GM23338 (cell line): ENCODE results near the gene EIF5A. TPM values are rescaled to one million over a fixed set of nuclear protein-coding genes. Genes with fewer than 3 reads are reported as not detected.

Source experiments
- ATAC-seq: fragments of 200-7000 bp; cut with Tn5 transposase; 3 replicates; pipeline ENCODE4 v1.9.1; 2020
- DNase-seq: peaks from one replicate; pipeline ENCODE4 v3.0.0-alpha.2; 2015; ENCODE audit warnings: low spot score
- H2AFZ ChIP-seq: fragments of 200-600 bp; sonication (generic); 2 replicates; pipeline ENCODE4 v1.8.0; 2016; ENCODE audit warnings: antibody characterized with exemption, mild to moderate bottlenecking, moderate library complexity
- H3F3A ChIP-seq: fragments of 200-600 bp; sonication (generic); replicated peaks from 2 replicates; pipeline ENCODE4 v1.8.0; 2017; ENCODE audit warnings: antibody characterized with exemption, mixed run types, low read depth
- H3K27ac ChIP-seq: fragments of 200-600 bp; sonication (generic); 2 replicates; pipeline ENCODE4 v1.6.1; 2016; ENCODE audit warnings: low read depth
- H3K27me3 ChIP-seq: fragments of 200-600 bp; sonication (generic); 2 replicates; pipeline ENCODE4 v1.8.0; 2016; ENCODE audit warnings: mild to moderate bottlenecking, mixed run types, moderate library complexity; ENCODE audit not compliant: insufficient read depth
- H3K36me3 ChIP-seq: fragments of 200-600 bp; sonication (generic); 2 replicates; pipeline ENCODE4 v1.8.0; 2016; ENCODE audit warnings: mild to moderate bottlenecking; ENCODE audit not compliant: insufficient read depth
- H3K4me1 ChIP-seq: fragments of 200-600 bp; sonication (generic); 2 replicates; pipeline ENCODE4 v1.8.0; 2016; ENCODE audit warnings: mild to moderate bottlenecking, moderate library complexity; ENCODE audit not compliant: insufficient read depth
- H3K4me2 ChIP-seq: fragments of 200-600 bp; sonication (generic); 2 replicates; pipeline ENCODE4 v1.7.1; 2017; ENCODE audit warnings: mixed run types
- H3K4me3 ChIP-seq: fragments of 200-600 bp; sonication (generic); 2 replicates; pipeline ENCODE4 v1.6.1; 2016; ENCODE audit warnings: mixed run types
- H3K79me2 ChIP-seq: fragments of 200-600 bp; sonication (generic); replicated peaks from 2 replicates; pipeline ENCODE4 v1.8.0; 2017; ENCODE audit warnings: mild to moderate bottlenecking; ENCODE audit not compliant: insufficient read depth
- H3K9me2 ChIP-seq: fragments of 200-600 bp; sonication (generic); 2 replicates; pipeline ENCODE4 v1.8.0; 2017; ENCODE audit not compliant: insufficient read depth
- H4K20me1 ChIP-seq: fragments of 200-600 bp; sonication (generic); replicated peaks from 2 replicates; pipeline ENCODE4 v1.8.0; 2017; ENCODE audit warnings: mild to moderate bottlenecking; ENCODE audit not compliant: insufficient read depth
- H3K27ac Mint-ChIP-seq: 2 replicates; pipeline ENCODE4 v1.8.0; 2020; ENCODE audit warnings: inconsistent platforms, mild to moderate bottlenecking, moderate library complexity, mixed read lengths
- H3K27me3 Mint-ChIP-seq: 3 replicates; pipeline ENCODE4 v1.8.0; 2022; ENCODE audit warnings: low read depth, mild to moderate bottlenecking, moderate library complexity, mixed read lengths, inconsistent platforms; ENCODE audit not compliant: insufficient read depth, poor library complexity
- H3K36me3 Mint-ChIP-seq: 3 replicates; pipeline ENCODE4 v1.8.0; 2021; ENCODE audit warnings: low read depth, mild to moderate bottlenecking, inconsistent platforms, moderate library complexity, mixed read lengths
- H3K4me1 Mint-ChIP-seq: 3 replicates; pipeline ENCODE4 v1.8.0; 2020; ENCODE audit warnings: mild to moderate bottlenecking, inconsistent platforms, mixed read lengths
- H3K4me3 Mint-ChIP-seq: 3 replicates; pipeline ENCODE4 v1.8.0; 2021; ENCODE audit warnings: moderate library complexity, mild to moderate bottlenecking, inconsistent platforms, mixed read lengths
- H3K9me3 Mint-ChIP-seq: 3 replicates; pipeline ENCODE4 v1.8.0; 2020; ENCODE audit warnings: moderate library complexity, mild to moderate bottlenecking, inconsistent platforms, mixed read lengths
- EZH2 ChIP-seq: fragments of 200-600 bp; sonication (generic); IDR thresholded peaks from one replicate; pipeline ENCODE4 v1.8.0; 2017; ENCODE audit warnings: antibody characterized with exemption, mild to moderate bottlenecking, low read depth; ENCODE audit not compliant: unreplicated experiment
- NANOG ChIP-seq: IDR thresholded peaks from 2 replicates; pipeline ENCODE4 v1.6.1; 2016; ENCODE audit warnings: antibody characterized with exemption, borderline replicate concordance
- POLR2AphosphoS5 ChIP-seq: IDR thresholded peaks from 2 replicates; pipeline ENCODE4 v1.6.1; 2016; ENCODE audit warnings: antibody characterized with exemption, low read depth
- STAT1 ChIP-seq: IDR thresholded peaks from one replicate; pipeline ENCODE4 v1.6.1; 2016; ENCODE audit warnings: antibody characterized with exemption; ENCODE audit not compliant: unreplicated experiment
- ZNF114 ChIP-seq: fragments of 250-450 bp; sonication (Bioruptor Pico); IDR thresholded peaks from 2 replicates; pipeline ENCODE4 v1.5.0; 2020; ENCODE audit warnings: mild to moderate bottlenecking, moderate library complexity
- ZNF331 ChIP-seq: fragments of 250-450 bp; sonication (Bioruptor Pico); IDR thresholded peaks from 2 replicates; pipeline ENCODE4 v1.5.0; 2020; ENCODE audit warnings: low read depth, mild to moderate bottlenecking, moderate library complexity
- polyA plus RNA-seq: library from polyadenylated mRNA; unstranded; fragments of >200 nt; fragmentation: Nextera tagmentation; extraction: Ambion mirVana; gene quantifications from 2 replicates; pipeline ENCODE4 v1.2.1, GENCODE V29; 2016
- total RNA-seq: library from RNA; depleted of rRNA; stranded (reverse); fragments of >200 nt; shearing (Covaris generic); gene quantifications from 2 replicates; pipeline ENCODE4 v1.2.3, GENCODE V29; 2014
- TF ChIP-seq, protein P1 (sequence below), 2 experiments: fragments of 200-600 bp in 1 of 2; sonication (generic) in 1 of 2; conservative IDR thresholded peaks; 2 replicates each; pipeline versions ENCODE4 v1.5.1 to v1.6.1; 2016 to 2017; ENCODE audit warnings: antibody characterized with exemption in 2 of 2, low read depth in 2 of 2, mild to moderate bottlenecking in 2 of 2, moderate library complexity in 1 of 2
- TF ChIP-seq, protein P2 (sequence below): IDR thresholded peaks from one replicate; pipeline ENCODE4 v1.6.1; 2018; ENCODE audit warnings: antibody characterized with exemption; ENCODE audit not compliant: unreplicated experiment
- TF ChIP-seq, protein P3 (sequence below): IDR thresholded peaks from 2 replicates; pipeline ENCODE4 v1.6.1; 2016; ENCODE audit warnings: antibody characterized with exemption

The EIF5A gene
- total and polyA plus RNA-seq, 2 experiments from 2014 or later = 833 to 1,562 TPM

DNA sequence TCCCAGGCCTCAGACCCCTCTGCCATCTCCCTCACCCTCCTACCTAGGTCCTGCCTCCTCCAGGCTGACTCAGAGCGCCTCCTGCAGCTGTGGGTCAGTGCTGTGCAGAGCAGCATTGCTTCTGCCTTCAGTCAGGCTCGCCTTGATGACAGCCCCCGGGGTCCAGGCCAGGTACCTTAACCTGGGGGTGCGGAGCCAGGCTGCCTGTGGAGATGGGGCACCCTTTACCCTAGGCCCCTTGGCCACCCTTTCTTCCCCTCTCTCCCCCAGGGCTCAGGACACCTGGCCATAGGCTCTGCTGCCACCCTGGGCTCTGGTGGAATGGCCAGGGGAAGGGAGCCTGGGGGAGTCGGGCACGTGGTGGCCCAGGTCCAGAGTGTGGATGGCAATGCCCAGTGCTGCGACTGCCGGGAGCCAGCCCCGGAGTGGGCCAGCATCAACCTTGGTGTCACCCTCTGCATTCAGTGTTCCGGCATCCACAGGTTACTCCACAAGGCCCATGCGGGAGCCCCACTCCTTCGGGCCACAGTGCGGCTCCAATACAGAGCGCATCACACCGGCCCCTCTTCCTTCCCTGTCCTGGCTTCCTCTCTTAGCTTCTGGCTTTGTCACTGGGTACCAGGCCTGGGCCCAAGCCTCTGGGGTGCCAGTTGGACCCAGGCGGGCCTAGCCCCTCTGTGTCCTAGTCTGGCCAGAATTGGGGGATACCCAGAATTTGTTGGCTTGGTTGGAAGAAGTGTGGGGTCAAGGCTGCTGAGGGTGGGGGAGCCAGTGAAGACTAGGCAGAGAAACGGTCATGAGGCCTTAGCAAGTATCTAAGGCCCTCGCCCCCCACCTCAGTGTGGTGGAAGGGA lies 39.6 kb downstream of the EIF5A start:
- Mint-ChIP-seq H3K36me3 (peaks cover 3% of the 10 kb centered on the region; the same call in 2 of the 3 replicates), H3K9me3 (no peaks in the 10 kb centered on the region), H3K4me3 (no peak overlapping the region), H3K4me1 (peaks cover 16% of the 10 kb centered on the region), H3K27ac (peak overlapping the region; percentile 33; the same call in 1 of the 2 replicates), H3K27me3 (peaks cover 32% of the 10 kb centered on the region)
- Histone ChIP-seq H3K36me3 (no peaks in the 10 kb centered on the region), H4K20me1 (0 out of 2 replicates have a peak, but pooled peaks cover 3% of the 10 kb centered on the region), H3K27me3 (no peaks in the 10 kb centered on the region), H3K4me3 (no peak overlapping the region), H3K4me1 (peaks cover 6% of the 10 kb centered on the region), H3K27ac (no peak overlapping the region), H3K4me2 (no peak overlapping the region), H3F3A (peaks cover 17% of the 10 kb centered on the region; the same call in 1 of the 2 replicates), H2AFZ (no peak overlapping the region), H3K9me2 (no peaks in the 10 kb centered on the region), H3K79me2 (no peaks in the 10 kb centered on the region)
- ATAC-seq (no peak), DNase-seq (no peak)
- TF ChIP-seq ZNF114 (CRISPR knock-in tag) = no peak
- TF ChIP-seq, protein P1, sequence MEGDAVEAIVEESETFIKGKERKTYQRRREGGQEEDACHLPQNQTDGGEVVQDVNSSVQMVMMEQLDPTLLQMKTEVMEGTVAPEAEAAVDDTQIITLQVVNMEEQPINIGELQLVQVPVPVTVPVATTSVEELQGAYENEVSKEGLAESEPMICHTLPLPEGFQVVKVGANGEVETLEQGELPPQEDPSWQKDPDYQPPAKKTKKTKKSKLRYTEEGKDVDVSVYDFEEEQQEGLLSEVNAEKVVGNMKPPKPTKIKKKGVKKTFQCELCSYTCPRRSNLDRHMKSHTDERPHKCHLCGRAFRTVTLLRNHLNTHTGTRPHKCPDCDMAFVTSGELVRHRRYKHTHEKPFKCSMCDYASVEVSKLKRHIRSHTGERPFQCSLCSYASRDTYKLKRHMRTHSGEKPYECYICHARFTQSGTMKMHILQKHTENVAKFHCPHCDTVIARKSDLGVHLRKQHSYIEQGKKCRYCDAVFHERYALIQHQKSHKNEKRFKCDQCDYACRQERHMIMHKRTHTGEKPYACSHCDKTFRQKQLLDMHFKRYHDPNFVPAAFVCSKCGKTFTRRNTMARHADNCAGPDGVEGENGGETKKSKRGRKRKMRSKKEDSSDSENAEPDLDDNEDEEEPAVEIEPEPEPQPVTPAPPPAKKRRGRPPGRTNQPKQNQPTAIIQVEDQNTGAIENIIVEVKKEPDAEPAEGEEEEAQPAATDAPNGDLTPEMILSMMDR (conservative IDR thresholded peaks at IDR 0.05; ENCODE audit: low read depth in 2 of 2) = peak in 1 of 2 experiments; percentile 52; a peak in 2 of 4 replicates

DNA sequence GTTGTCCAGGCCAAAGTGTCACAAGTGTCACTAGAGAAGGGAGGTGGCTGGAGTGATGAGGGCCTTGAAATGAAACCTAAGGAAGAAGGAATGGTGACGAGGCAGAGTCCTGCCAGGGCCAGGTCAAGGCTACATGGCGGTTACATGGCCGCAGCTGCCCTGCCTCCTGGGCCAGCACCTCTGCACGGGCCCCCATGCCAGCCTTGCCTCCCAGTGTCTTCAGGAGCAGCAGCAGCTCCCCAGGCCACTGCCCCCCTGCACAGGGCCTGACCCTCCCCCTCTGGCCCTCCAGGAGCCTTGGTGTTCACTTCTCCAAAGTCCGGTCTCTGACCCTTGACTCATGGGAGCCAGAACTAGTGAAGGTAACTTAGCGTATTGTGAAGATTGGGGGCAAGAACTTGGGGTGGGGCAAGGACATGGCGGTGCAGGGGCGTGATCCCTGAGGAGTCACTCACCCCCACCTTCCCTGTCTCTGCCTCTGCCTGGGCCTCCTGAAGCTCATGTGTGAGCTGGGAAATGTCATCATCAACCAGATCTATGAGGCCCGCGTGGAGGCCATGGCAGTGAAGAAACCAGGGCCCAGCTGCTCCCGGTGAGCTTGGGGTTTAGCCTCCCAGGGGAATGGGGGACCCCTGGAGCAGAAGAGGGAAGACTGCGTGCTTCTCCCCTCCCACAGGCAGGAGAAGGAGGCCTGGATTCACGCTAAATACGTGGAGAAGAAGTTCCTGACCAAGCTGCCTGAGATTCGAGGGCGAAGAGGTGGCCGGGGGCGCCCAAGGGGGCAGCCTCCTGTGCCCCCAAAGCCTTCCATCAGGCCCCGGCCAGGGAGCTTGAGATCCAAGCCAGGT lies 40.4 kb downstream of the EIF5A start:
- Mint-ChIP-seq H3K27ac (peak overlapping the region; percentile 33; the same call in 1 of the 2 replicates), H3K36me3 (peaks cover 7% of the 10 kb centered on the region; the same call in 2 of the 3 replicates), H3K9me3 (no peaks in the 10 kb centered on the region), H3K27me3 (peaks cover 35% of the 10 kb centered on the region), H3K4me3 (no peak overlapping the region), H3K4me1 (peaks cover 22% of the 10 kb centered on the region)
- Histone ChIP-seq H3K4me1 (peaks cover 11% of the 10 kb centered on the region), H3K36me3 (no peaks in the 10 kb centered on the region), H2AFZ (no peak overlapping the region), H3K4me3 (no peak overlapping the region), H3K9me2 (no peaks in the 10 kb centered on the region), H3F3A (peaks cover 22% of the 10 kb centered on the region; the same call in 1 of the 2 replicates), H4K20me1 (0 out of 2 replicates have a peak, but pooled peaks cover 3% of the 10 kb centered on the region), H3K27ac (no peak overlapping the region), H3K79me2 (no peaks in the 10 kb centered on the region), H3K27me3 (no peaks in the 10 kb centered on the region), H3K4me2 (no peak overlapping the region)
- DNase-seq (no peak), ATAC-seq (no peak)
- TF ChIP-seq, protein P2, sequence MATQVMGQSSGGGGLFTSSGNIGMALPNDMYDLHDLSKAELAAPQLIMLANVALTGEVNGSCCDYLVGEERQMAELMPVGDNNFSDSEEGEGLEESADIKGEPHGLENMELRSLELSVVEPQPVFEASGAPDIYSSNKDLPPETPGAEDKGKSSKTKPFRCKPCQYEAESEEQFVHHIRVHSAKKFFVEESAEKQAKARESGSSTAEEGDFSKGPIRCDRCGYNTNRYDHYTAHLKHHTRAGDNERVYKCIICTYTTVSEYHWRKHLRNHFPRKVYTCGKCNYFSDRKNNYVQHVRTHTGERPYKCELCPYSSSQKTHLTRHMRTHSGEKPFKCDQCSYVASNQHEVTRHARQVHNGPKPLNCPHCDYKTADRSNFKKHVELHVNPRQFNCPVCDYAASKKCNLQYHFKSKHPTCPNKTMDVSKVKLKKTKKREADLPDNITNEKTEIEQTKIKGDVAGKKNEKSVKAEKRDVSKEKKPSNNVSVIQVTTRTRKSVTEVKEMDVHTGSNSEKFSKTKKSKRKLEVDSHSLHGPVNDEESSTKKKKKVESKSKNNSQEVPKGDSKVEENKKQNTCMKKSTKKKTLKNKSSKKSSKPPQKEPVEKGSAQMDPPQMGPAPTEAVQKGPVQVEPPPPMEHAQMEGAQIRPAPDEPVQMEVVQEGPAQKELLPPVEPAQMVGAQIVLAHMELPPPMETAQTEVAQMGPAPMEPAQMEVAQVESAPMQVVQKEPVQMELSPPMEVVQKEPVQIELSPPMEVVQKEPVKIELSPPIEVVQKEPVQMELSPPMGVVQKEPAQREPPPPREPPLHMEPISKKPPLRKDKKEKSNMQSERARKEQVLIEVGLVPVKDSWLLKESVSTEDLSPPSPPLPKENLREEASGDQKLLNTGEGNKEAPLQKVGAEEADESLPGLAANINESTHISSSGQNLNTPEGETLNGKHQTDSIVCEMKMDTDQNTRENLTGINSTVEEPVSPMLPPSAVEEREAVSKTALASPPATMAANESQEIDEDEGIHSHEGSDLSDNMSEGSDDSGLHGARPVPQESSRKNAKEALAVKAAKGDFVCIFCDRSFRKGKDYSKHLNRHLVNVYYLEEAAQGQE = no peak
- TF ChIP-seq, protein P1 (conservative IDR thresholded peaks at IDR 0.05; ENCODE audit: low read depth in 2 of 2) = no peak
- TF ChIP-seq NANOG (no peak), STAT1 (no peak), ZNF114 (CRISPR knock-in tag) (no peak), ZNF331 (CRISPR knock-in tag) (no peak), POLR2AphosphoS5 (no peak), EZH2 (no peak)
- TF ChIP-seq, protein P3, sequence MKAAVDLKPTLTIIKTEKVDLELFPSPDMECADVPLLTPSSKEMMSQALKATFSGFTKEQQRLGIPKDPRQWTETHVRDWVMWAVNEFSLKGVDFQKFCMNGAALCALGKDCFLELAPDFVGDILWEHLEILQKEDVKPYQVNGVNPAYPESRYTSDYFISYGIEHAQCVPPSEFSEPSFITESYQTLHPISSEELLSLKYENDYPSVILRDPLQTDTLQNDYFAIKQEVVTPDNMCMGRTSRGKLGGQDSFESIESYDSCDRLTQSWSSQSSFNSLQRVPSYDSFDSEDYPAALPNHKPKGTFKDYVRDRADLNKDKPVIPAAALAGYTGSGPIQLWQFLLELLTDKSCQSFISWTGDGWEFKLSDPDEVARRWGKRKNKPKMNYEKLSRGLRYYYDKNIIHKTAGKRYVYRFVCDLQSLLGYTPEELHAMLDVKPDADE = no peak
